D721Med (cell line): ENCODE data around the gene IL9.
A peak's percentile ranks its signal among the peaks of the same experiment; 100 is the strongest.

ENCODE experiments used
- DNase-seq: peaks from one replicate; pipeline ENCODE4 v3.0.0; 2011; ENCODE audit warnings: low spot score; ENCODE audit not compliant: insufficient read length
- FAIRE-seq: peaks from 2 replicates; lab custom pipeline; 2011; peaks lifted over from hg19 to GRCh38; lab: Jason Lieb, UNC
- TF ChIP-seq, protein P1 (sequence below): IDR thresholded peaks from 2 replicates; pipeline ENCODE4 v1.5.1; 2012; ENCODE audit warnings: mild to moderate bottlenecking, control low read depth; ENCODE audit not compliant: insufficient read depth; ENCODE audit errors: missing control alignments

IL9 gene

DNA sequence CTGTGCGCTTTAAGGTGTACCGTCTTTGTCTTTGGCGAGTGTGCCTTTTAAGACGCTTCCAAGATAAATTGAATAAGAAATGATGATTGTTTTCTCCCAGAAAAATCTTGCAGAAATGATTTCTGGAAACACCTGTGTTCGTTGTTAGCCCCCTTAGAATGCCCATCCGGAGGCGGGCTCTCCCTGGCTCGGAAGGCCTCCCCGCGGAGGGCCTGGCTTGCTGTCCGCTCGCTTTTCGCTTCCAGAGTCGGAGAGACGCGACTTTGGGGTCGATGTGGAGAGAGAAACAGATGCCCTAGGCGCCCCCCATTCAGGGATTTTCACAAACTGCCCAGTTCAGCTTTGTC lies 35.3 kb upstream of the IL9 start:
- FAIRE-seq (no peak), DNase-seq (no peak)
- TF ChIP-seq, protein P1, sequence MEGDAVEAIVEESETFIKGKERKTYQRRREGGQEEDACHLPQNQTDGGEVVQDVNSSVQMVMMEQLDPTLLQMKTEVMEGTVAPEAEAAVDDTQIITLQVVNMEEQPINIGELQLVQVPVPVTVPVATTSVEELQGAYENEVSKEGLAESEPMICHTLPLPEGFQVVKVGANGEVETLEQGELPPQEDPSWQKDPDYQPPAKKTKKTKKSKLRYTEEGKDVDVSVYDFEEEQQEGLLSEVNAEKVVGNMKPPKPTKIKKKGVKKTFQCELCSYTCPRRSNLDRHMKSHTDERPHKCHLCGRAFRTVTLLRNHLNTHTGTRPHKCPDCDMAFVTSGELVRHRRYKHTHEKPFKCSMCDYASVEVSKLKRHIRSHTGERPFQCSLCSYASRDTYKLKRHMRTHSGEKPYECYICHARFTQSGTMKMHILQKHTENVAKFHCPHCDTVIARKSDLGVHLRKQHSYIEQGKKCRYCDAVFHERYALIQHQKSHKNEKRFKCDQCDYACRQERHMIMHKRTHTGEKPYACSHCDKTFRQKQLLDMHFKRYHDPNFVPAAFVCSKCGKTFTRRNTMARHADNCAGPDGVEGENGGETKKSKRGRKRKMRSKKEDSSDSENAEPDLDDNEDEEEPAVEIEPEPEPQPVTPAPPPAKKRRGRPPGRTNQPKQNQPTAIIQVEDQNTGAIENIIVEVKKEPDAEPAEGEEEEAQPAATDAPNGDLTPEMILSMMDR = no peak

DNA sequence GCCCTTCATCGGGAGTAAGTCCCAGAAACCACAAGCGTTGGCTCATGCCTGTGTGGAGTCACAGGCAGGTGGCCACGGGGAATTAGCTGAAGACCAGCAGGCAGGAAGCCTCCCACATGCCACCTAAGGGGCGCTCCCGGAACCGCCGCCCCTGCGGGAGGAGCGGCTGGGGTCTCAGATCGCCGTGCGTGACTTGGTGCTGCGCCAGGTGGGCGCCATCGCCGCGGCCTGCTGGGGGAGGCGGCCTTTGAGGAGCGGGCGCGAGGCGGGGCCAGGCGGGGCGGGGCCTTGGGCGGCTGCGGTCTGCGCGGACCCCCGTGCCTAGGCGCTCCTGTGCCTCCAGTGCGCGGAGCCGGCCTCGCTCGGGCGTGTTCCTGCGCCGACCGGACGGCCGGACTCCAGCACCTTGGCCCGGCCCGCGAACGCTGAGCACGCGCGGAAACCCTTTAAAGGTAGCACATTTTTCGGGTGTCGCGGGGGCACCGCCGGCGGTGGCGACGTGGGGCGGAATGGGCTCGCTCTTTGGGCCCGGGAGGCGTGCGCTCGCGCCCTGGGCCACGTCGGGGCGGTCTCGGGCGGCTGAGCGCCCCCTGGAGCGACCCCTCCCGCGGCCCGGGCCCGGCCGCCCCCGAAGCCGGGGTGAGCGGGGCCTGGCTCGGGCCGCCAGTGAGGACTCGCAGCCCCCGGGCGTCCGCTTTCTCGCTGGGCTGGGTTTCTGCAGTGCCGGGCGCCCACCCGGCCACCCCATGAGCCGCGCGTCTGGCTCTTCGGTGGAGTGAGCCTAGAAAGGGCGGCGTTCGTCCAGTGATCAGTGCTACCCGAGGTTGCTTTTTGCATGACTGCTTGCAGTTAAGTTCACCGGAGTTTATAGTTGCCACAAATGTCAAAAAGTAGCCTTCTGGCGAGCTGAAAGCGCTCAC lies 34.6 kb upstream of the IL9 start:
- FAIRE-seq = no peak
- TF ChIP-seq, protein P1 = peak; percentile 10
- DNase-seq = no peak

DNA sequence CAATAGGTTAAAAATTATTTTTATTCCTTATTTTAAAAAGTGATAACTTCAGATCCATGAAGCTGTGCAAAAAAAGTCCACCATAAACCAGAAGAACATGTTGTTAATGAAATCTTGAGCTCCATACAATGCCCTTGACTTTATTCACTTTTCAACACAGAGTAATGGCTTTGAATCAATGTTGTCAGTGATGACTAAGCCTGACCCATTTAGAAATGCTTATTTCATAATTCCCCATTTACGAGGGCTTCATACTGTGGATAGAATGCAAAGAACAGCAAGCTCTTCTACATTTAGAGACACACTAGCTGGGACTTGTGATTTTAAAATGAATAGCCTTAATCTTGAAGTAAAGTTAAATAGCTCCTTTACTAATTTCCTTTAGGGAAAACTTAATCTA lies 25.7 kb upstream of the IL9 start:
- TF ChIP-seq, protein P1 = no peak
- FAIRE-seq = no peak
- DNase-seq = no peak

GRCh38 chr5:135920199-135920598 lies 24.6 kb upstream of the IL9 start:
- FAIRE-seq (no peak), DNase-seq (no peak)
- TF ChIP-seq, protein P1 = no peak

- DNase-seq (no peak), FAIRE-seq (no peak)
- TF ChIP-seq, protein P1 = no peak
These were observed 21.1 kb upstream of the IL9 start for GRCh38 chr5:135916638-135917263.

DNA sequence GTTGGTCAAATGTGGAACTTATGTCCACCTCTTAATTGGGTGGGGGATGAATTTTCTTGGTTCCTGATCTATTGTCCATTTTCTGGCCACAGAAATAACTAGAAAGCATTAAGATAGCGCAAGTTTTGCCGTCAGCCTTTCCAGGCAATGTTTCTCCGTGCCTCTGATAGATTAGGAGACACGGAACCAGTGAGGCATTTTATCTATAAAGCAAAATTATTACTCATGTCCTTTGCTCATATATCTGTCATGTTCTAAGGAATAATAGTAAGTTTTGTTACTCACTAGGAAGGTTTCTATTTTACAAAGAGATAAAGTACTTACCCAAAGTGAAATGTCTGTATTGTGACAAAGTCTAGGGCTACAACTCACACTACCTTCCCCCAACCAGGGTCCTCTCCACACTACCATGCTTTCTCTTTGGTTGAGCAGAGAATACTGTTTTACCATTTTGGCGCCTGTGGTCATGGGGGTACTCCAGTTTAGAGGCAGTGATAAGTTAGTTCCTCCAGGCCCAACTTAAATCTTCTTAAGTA lies 19.9 kb upstream of the IL9 start:
- TF ChIP-seq, protein P1 = no peak
- DNase-seq = no peak
- no peak for FAIRE-seq
